PC-9 (cell line): ENCODE measurements around the gene WNT1.

Source experiments
- EZH2 ChIP-seq: fragments of 200-600 bp; sonication (generic); IDR thresholded peaks from 2 replicates; pipeline ENCODE4 v1.8.0; 2017; ENCODE audit warnings: antibody characterized with exemption, low read depth
- TF ChIP-seq, protein P1 (sequence below): fragments of 200-600 bp; sonication (generic); conservative IDR thresholded peaks from 2 replicates; pipeline ENCODE4 v1.6.1; 2017; ENCODE audit warnings: mixed run types, antibody characterized with exemption, mild to moderate bottlenecking, moderate library complexity

- TF ChIP-seq, protein P1, sequence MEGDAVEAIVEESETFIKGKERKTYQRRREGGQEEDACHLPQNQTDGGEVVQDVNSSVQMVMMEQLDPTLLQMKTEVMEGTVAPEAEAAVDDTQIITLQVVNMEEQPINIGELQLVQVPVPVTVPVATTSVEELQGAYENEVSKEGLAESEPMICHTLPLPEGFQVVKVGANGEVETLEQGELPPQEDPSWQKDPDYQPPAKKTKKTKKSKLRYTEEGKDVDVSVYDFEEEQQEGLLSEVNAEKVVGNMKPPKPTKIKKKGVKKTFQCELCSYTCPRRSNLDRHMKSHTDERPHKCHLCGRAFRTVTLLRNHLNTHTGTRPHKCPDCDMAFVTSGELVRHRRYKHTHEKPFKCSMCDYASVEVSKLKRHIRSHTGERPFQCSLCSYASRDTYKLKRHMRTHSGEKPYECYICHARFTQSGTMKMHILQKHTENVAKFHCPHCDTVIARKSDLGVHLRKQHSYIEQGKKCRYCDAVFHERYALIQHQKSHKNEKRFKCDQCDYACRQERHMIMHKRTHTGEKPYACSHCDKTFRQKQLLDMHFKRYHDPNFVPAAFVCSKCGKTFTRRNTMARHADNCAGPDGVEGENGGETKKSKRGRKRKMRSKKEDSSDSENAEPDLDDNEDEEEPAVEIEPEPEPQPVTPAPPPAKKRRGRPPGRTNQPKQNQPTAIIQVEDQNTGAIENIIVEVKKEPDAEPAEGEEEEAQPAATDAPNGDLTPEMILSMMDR: peak; percentile 33; the same call in 1 of the 2 replicates
- no peak for TF ChIP-seq EZH2
These were observed 4.0 kb upstream of the WNT1 start for GRCh38 chr12:48973941-48974673.
